HG03060 (cell line): ENCODE data around the gene FAM153A.
"Not testable (repeated sequence)": the region's sequence is repeated elsewhere in the genome, so short reads cannot be mapped to it uniquely, and the experiment has no call there.

Experiments used
- ATAC-seq: cut with Tn5 transposase; IDR thresholded peaks from one replicate; pipeline ENCODE4 v1.9.1; 2021; ENCODE audit warnings: low read depth, moderate number of reproducible peaks; ENCODE audit not compliant: unreplicated experiment

Gene FAM153A

DNA sequence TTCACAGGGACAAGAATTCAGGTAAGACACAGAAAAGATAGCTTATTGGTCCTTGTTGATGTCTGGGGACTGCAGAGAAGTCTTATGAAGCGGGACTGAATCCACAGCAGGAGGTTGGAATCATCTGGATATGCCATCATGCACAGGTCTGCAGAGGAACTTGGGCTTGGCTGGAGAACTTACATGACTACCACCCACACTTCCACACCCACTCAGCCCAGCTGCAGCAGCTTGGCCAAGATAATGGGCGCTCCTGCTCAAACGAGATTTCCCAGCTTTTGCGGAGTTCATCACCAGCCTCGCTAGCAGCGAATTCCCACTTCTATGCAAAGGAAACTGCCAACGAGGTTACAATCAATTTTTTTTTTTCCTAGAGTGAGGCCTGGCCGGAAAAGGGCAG is 21.7 kb downstream of the FAM153A start:
- not testable (repeated sequence) for ATAC-seq

DNA sequence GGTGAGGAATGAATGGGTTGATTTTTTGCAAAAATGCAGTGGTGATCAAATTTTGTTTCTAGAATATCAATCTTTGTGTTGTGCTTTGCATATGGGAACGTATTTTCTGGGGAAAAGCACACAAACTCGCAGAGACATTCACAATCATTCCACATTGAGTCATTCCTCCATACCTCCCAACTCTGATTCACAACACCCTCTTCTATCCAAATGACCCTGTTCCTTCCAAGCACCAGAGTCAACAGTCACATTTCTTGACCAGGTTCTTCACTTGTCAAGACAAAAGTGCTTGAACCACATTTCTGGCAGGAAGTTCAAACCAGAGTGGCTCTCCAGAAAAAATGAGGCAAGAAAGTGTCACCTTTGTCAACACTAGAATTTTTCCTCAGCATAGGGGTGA is 35.3 kb downstream of the FAM153A start:
- not testable (repeated sequence) for ATAC-seq

DNA sequence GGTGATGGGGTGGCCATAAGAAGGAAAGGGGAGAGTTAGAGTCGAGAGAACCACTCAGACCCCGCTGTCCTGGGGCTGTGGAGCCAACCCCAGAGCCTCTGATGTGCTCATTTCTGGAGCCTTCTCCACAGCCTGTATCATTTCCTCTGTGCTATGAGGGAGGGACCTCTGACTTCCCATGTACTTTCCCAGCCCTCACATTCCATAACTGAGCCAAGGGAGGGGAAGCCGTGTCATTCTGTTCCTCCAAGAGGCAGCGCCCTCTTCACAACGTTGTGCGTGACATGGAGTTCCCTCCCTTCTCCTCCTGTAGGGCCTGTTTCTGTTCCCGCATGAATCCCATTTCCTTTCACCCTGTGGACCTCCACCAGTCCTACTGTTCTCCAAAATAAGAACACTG is 57.8 kb downstream of the FAM153A start:
- not testable (repeated sequence) for ATAC-seq

DNA sequence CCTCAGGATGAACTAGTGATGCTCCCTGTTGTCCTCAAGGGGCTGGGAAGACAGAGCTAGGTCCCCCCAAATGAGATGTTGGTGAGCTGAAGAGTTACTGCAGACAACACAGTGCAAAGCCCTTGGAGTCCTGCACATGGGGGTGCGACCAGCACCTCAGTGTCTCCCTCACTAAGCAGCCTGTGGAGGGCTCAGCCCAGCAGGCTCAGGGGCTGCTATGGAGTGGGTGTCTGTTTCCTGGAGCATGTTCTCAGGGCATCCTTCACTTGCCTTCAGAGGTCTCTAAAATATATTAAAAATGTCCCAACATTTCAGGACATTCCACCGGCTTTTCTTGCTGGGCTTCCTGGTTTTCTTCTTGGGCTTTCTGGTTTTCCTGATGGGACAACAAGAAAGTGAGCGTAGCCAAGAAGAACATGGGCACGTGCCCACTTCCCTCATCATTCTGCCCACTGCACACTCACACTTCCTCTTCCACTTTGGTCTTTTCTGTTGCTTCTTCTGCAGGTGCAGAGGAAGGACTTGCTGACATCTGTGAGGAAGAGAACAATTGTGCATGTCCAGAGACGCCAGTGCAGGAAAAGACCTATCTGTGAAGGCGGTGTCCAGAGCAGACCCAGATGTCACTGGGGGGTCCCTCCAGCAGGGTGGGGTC is 58.7 kb downstream of the FAM153A start:
- ATAC-seq, result not testable (repeated sequence)

DNA sequence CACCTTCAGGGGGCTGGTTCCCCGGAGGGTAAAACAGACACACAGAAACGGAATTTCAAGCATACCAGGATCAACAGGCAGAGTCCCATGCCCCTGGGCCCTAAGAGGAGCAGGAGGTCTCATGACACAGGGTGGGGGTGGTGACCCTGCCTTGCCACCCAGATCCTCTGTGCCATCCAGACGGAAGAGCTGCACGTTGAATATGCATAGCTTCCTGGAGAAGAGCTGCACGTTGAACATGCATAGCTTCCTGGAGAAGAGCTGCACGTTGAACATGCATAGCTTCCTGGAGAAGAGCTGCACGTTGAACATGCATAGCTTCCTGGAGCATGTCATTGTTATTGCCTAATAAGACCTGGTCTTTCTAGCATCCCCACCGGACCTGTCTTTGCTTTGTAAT is 59.9 kb downstream of the FAM153A start:
- not testable (repeated sequence) for ATAC-seq

DNA sequence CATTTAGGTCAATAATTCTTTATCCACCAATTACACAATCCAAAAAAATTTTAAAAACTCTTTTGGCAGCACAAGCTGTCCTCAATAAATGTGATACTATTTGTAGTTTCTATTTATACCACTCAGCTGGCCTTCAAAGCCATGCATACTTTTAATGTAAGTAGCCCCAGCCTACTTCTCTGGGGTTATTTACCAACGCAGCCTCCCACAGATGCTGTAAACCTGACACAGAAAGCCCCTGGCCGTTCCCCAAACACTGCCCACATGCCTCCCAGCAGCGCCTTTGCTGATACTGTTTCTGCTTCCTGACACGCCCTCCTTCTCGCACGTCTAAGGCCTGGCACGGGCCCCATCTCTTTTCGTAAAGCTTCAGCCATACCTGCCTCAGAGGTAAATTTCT is 62.7 kb downstream of the FAM153A start:
- not testable (repeated sequence) for ATAC-seq

DNA sequence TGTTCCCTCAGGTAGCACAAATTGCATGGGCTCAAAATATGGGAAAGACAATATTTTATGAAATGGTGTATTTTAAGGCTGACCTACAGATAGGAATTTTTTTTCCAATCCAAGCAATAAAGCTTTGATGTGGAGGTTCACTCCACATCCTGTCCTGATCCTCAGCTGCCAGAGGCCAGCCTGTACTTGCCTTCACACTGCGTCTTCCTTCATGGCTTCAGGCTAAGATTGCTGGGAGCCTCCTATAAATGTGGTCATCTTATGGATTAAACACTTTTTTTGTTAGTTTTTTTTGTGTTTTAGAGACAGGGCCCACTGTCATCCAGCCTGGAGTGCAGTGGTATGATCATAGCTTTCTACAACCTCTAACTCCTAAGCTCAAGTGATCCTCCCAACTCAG is 67.3 kb downstream of the FAM153A start:
- not testable (repeated sequence) for ATAC-seq

DNA sequence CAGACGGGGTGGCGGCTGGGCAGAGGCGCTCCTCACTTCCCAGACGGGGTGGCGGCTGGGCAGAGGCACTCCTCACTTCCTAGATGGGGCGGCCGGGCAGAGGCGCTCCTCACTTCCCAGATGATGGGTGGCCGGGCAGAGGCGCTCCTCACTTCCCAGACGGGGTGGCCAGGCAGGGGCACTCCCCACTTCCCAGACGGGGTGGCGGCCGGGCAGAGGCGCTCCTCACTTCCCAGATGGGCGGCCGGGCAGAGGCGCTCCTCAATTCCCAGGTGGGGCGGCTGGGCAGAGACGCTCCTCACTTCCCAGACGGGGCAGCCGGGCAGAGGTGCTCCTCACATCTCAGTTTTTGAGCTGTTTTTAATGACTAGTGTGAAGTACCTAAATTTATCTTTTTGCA is 86.6 kb downstream of the FAM153A start:
- not testable (repeated sequence) for ATAC-seq

DNA sequence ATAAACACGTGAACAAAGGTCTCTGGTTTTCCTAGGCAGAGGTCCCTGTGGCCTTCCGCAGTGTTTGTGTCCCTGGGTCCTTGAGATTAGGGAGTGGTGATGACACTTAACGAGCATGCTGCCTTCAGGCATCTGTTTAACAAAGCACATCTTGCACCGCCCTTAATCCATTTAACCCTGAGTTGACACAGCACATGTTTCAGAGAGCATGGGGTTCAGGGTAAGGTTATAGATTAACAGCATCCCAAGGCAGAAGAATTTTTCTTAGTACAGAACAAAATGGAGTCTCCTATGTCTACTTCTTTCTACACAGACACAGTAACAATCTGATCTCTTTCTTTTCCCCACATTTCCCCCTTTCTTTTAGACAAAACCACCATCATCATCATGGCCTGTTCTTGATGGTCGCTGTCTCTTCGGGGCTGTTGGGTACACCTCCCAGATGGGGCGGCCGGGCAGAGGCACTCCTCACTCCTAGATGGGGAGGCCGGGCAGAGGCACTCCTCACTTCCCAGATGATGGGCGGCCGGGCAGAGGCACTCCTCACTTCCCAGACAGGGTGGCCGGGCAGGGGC is 87.3 kb downstream of the FAM153A start:
- ATAC-seq, result not testable (repeated sequence)

DNA sequence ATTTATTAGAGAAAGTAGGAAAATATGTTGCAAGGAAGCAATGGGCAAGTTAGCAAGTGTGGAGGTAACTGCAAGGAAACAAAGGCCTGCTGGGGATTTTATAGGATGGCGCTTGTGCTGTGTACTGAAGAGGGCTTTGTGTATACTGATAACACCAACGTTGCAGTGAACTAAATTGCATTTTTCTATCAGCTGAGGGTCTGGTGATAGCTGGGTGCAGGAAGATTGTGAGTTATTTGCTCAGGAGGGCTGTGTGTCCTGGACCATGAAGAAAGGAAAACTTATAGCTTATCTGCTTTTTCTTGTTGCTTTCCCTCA is 88.2 kb downstream of the FAM153A start:
- ATAC-seq, result not testable (repeated sequence)

DNA sequence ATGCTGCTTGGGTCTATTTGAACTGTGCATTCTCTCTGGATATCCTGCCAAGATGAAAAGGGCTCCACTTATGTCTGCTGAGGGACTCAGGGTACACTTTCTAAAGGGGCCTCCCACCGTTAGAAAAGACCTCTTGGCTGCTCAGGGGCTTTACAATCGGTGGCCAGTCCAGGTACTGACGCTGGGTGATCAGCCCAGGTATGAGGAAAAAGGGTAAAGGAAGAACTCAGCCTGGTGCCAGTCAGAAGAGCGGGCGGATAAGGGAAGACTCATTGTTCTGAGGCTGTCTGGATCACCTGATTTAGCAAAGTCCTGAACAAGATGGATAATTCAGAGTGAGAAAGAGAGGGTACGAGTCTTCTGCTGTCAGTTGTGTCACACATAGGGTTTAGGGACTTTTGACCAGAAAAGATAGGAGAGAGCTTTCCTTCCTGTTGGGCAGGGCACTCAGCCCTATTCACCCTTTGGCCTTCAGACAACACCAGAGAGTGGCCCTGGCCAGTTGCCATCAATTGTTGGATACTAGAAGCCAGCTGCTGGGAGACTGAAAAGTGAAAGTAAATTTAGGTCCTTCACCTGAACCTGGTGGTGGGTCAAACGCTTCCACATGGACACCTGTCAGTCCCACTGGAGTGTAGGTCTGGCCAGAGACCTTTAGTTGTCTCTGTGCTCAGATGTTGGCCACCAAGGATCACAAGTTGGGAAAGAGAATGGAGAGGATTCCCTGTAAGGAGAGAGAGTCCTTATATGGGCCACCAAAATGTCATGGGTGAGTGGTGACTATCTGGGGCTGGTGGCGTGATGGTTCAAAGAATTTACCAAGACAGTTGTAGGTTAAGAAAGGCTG is 88.8 kb downstream of the FAM153A start:
- ATAC-seq, result not testable (repeated sequence)

DNA sequence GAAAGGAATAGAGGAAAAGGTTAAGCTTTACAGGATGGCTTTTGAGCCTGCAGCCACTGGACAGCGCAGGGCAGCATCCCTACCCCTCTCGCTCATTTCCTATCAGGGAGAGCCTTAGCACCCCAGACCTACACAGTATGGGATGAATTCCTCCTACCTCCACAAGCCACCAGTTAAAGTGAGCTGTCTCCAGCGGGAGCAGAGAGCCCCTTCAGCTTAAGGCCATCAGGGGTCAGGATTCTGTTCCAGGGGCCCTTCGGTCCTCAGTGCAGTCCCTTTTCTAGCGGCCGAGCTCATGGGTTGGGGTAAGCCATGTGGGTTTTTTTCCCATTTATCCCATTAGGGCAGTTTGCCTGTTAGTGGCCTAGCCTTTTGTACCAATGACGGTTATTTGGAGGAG is 89.7 kb downstream of the FAM153A start:
- ATAC-seq, result not testable (repeated sequence)

DNA sequence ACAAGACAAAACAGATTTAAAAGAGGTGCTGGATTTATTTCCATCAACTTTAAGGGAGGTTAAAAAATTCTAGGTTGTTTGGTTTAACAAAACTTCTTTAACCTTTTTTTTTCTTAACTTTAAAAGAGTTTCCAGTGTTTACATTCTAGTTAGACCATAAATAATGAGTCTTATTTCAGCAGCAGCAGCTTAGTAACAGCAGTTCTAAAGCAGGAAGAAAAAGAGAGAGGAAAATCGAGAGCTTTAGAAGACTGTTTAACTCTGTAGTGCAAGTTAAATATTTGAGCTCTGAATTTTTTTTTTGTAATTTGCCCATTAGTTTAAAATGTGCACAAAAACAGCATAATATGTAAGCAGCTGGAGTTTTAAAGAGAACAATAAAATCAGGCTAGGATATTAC is 90.2 kb downstream of the FAM153A start:
- not testable (repeated sequence) for ATAC-seq

DNA sequence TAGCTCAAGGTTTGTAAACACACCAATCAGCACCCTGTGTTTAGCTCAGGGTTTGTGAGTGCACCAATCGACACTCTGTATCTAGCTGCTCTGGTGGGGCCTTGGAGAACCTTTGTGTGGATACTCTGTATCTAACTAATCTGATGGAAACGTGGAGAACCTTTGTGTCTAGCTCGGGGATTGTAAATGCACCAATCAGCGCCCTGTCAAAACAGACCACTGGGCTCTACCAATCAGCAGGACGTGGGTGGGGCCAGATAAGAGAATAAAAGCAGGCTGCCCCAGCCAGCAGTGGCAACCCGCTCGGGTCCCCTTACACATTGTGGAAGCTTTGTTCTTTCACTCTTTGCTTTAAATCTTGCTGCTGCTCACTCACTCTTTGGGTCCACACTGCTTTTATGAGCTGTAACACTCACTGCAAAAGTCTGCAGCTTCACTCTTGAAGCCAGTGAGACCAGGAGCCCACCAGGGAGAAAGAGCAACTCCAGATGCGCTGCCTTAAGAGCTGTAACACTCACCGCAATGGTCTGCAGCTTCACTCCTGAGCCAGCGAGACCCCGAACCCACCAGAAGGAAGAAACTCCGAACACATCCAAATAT is 93.6 kb downstream of the FAM153A start:
- not testable (repeated sequence) for ATAC-seq

DNA sequence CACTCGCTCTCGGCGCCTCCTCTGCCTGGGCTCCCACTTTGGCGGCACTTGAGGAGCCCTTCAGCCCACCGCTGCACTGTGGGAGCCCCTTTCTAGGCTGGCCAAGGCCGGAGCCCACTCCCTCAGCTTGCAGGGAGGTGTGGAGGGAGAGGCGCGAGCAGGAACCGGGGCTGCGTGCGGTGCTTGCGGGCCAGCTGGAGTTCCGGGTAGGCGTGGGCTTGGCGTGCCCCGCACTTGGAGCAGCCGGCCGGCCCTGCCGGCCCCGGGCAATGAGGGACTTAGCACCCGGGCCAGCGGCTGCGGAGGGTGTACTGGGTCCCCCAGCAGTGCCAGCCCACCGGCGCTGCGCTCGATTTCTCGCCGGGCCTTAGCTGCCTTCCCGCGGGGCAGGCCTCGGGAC is 94.6 kb downstream of the FAM153A start:
- not testable (repeated sequence) for ATAC-seq

DNA sequence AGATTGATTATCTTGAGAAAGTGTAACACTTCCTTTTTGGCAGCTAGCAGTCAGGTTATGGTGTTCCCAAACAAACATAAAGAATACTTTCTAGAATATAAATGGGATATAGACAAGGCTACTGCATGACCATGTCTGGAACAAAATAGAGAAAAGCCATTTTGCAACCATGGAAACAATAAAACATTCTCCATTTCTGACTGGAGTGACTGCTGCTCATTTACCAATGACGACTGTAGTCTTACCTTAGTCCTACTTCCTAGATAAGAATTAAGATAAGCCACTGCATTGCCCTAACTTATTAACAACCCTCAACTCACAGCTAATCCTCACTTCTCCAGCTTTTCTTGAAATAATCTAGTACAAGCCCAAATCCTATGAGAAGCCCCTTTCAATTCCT is 100.8 kb downstream of the FAM153A start:
- not testable (repeated sequence) for ATAC-seq
